HG02870 (cell line): ENCODE results near the gene TPCN1.

Experiments
- ATAC-seq: cut with Tn5 transposase; IDR thresholded peaks from one replicate; pipeline ENCODE4 v1.9.1; 2021; ENCODE audit warnings: mild to moderate bottlenecking, moderate library complexity; ENCODE audit not compliant: unreplicated experiment

Gene TPCN1

DNA sequence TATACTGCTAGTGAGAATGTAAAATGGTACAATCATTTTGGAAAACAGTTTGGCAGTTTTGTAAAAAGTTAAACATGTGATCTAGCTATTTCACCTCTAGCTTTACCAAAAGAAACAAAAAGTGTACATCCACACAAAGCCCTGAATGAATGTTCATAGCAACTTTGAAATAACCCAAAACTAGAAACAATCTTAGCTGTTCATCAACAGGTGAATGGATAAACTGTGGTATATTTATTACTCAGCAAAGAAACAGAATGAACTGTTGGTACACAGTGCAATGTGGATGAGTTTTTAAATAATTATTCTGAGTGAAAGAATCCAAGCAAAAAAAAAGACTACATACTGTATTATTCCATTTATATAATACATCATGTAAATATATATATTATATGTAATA is 36.3 kb downstream of the TPCN1 start:
- no peak for ATAC-seq

DNA sequence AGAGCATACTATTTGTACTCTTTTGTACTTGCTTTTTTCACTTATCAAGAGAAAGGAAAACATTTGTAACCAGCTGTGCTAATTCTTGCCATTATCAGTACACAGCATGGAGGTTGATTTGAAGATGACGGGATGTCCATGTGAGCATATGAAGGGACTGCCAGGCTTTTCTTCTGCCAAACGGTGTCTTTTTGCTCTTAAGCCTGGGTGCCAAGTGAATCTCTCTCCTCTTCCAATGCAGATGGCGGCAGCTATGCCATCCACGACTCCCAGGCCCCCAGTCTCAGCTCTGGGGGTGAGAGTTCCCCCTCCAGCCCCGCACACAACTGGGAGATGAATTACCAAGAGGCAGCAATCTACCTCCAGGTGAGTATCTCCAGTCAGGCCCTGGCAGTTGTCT is 38.9 kb downstream of the TPCN1 start:
- ATAC-seq = no peak

DNA sequence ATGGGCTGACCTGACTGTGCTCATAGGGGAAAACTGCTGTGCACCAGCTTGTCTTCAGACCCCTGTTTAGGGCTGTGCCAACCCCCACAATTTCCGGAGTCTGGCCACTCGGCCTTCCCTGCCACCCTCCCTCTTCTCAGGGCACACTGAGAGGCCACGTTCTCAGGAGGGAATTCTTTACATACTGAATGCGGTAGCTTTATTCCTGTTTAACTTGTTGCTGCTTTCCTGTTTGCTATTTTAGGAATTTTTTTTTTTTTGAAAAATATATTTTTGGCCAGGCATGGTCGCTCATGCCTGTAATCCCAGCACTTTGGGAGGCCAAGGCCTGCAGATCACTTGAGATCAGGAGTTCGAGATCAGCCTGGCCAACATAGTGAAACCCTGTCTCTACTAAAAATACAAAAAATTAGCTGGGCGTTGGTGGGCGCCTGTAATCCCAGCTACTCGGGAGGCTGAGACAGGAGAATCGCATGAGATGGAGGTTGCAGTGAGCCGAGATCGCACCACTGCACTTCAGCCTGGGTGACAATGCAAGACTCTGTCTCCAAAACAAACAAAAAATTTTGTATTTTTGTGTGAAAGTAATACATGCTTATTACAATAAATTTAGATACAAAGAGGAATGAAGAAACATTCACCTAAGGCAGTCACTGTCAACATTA is 39.5 kb downstream of the TPCN1 start:
- no peak for ATAC-seq

DNA sequence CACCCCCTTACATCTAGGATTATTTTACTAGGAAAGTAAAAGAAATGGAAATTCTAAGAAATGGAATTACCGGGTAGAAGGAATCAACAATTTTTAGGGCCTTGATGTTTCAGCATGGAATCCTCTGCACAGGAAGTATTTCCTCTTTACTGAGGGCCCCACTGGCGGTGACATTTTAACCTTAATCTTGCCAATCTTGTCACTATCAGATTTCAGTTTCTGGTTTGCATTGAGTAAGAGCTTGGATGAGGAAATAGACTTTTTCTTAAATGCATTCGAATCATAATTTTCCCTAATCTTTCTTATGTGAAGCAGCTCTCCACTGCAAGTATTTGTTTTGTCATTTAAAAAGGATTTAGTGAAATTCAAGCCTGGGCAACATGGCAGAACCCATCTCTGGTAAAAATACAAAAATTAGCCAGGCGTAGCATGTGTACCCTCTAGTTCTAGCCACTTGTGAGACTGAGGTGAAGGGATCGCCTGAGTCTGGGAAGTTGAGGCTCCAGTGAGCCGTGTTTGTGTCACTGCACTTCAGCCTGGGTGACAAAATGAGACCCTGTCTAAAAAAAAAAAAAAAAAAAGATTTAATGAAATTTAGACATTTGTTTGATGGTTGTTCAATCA is 40.7 kb downstream of the TPCN1 start:
- ATAC-seq = no peak

GRCh38 chr12:113262710-113263109 is 41.4 kb downstream of the TPCN1 start:
- ATAC-seq = no peak

DNA sequence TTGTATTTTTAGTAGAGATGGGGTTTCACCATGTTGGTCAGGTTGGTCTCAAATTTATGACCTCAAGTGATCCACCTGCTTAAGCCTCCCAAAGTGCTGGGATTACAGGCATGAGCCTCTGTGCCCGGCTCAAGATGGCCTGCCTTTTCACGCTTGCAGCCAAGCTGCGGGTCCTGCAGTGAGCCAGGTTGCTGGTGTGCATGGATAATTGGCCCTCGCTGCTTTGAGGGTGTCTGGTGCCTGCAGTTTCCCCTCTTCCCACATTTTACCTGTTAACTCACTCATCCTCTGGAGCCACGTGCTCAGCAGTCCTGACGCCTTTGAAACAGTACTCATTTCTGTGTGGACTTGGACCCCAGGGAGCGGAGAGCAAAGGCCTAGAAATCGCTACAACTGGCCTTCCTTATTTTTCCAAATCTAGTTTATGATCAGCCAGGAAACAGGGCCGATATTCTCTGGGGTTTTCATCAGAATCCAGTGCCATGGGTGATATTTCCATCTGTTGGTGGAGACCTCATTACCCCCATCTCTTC is 42.2 kb downstream of the TPCN1 start:
- no peak for ATAC-seq

DNA sequence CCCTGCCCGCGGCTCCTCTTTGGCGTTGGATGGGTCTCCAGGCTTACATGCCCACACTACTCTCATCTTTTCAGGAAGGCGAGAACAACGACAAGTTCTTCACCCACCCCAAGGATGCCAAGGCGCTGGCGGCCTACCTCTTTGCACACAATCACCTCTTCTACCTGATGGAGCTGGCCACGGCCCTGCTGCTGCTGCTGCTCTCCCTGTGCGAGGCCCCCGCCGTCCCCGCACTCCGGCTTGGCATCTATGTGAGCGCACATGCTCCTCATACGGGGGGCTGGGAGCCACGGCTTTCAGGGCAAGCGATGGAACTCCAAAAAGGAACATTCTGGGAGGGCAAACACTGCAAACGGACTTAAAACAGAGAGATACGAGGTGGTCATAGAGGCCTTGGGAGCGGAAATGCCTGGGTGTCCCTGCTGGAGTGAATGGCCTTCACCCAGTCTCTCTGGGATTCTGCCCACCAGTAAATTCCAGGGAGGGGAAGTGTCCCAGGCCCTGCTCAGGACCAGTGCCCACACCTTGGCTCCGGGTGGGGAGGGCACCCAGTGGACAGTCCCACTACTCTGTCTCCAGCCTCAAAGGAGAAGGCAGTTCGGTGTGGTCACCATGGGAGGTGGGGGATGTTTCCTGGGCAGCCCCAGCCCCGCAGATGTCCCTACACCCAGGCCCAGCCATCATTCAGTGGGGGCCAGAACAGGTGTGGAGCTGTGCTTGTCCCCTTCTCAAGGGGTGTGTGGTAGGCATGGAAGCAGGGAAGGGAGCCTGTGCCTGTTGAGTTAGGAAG is 45.0 kb downstream of the TPCN1 start:
- no peak for ATAC-seq

- ATAC-seq = no peak
Observed at GRCh38 chr12:113267621-113268020, 46.4 kb downstream of the TPCN1 start.

DNA sequence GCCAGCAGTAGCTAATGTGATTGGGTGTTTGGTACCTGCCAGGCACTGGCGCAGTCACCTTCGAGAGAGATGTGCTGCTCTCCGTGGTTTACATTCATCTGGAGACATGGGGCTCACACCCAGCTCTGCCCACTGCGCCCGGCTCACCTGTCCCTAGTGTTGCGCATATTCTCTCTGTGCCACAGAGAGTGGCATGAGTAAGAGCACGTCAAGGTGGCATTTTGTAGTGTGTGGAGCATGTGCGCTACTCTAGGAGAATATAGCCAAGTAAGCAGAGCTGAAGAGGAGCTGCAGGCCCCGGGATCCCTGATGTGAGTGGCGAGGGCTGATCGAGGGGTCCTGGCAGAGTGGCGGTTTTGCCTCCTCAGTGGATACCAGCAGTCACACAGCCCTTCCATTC is 46.9 kb downstream of the TPCN1 start:
- no peak for ATAC-seq

GRCh38 chr12:113268621-113269020 is 47.4 kb downstream of the TPCN1 start:
- no peak for ATAC-seq

DNA sequence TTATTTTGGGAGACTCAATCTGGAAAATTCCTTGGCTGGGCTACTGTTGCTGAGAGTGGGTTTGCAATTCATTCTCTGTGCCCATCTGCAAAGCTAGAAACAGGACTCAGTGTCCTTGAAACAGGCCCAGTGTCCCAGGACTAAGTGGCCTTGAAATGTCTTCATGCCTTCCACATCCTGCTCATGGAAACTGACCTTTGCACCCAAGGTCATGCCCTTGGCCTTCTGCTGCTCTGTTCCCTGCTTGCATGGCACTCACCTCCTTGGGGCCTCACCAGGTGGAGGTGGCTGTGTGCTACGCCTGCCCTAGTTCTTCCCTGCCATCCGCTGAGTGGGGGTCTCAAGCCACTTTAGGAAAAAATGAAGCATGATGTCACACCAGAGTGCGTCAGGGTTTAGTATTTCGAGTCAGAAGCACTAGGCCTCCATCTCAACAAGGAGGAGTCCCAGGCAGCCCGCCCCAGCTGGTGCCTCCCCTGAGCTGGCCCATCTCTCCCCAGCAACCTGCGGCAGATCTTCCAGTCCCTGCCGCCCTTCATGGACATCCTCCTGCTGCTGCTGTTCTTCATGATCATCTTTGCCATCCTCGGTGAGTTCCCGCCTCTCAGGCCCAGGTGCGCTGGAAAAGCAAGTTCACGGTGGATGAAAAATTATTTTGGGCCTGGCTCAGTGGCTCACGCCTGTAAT is 48.1 kb downstream of the TPCN1 start:
- no peak for ATAC-seq

- ATAC-seq = no peak
Observed at GRCh38 chr12:113270709-113271009, 49.4 kb downstream of the TPCN1 start.

GRCh38 chr12:113271466-113271852 is 50.2 kb downstream of the TPCN1 start:
- no peak for ATAC-seq

- no peak for ATAC-seq
Observed at GRCh38 chr12:113271853-113272561, 50.7 kb downstream of the TPCN1 start.

DNA sequence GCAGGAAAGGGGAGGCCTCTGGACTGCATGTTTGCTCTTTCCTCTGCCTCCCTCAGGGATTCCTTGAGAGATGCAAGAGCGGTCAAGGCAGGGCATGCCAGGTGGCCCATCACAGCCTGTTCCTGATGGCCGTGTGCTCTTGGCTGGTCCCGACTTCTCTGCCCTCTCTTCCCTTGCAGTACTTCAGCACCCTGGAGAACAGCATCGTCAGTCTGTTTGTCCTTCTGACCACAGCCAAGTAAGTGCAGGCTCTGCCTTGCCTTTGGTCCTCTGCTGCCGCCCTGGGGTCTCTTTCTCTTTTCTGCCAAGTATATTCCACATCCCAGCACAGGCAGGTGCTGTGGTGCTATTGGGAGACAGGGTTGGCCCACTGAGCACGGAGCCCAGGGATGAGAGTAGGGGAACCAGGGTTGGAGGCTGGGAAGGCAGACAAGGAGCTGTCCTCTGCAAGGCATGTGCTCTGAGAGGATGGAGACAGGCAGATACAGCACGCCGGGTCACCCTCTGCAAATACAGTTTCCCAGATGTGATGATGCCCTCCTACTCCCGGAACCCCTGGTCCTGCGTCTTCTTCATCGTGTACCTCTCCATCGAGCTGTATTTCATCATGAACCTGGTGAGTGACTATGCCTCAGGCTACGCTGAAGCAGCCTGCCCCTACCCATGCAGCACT is 51.9 kb downstream of the TPCN1 start:
- ATAC-seq = no peak

DNA sequence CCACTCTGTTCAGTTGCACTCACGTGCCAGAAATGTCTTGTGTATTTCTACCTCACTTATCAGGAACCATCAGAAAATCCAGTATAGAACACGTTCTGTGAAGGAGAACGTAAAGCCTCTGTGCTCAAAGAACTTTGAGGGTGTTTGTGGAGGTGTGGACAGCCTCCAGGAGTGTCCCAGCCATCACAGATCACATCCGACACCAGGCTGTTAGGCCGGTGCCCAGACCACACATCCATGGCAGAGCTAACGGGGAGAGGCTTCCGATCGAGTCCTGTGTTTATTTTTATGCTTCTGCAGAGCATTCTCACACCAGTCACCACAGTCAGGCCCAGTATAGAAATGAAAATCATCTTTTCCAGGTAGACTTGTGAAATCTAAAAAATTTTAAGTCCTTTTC is 53.6 kb downstream of the TPCN1 start:
- no peak for ATAC-seq

DNA sequence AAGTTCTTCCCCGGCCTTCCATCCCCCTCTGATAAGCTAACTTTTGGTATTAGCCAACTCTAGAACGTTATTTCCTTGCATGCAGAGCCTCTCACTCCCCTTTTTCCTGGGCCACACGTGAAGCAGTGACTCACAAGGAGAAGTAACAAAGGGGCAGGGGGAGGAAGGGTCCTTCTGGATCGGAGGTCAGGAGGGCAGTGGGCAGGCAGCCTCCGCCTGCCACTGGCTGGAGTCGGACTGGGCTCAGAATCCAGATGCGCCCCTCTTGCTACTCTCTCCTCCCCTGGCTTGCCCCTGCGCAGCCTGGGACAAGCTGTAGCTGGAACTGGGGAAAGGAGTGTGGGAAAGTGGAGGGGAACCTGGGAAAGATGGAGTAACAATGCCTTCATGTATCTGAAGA is 55.0 kb downstream of the TPCN1 start:
- ATAC-seq = no peak

DNA sequence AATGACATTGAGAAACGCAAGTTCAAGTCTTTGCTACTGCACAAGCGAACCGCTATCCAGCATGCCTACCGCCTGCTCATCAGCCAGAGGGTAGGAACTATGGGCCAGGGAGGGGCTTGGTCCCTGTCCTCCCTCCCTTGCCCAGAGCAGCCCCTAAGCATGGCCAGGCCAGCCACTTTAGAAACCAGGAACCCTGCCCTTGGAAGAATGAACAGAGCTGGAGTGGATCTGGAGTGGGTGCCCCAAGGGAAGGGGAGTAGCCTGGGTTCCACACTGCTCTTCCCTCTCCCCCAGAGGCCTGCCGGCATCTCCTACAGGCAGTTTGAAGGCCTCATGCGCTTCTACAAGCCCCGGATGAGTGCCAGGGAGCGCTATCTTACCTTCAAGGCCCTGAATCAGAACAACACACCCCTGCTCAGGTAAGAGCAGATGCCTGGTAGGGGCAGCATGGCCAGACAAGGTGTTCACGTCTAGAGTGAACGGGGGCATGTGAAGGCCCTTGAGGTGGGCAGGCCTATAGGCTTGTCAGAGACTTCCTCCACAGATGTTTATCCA is 55.8 kb downstream of the TPCN1 start:
- no peak for ATAC-seq

GRCh38 chr12:113277511-113277910 is 56.2 kb downstream of the TPCN1 start:
- ATAC-seq = no peak

GRCh38 chr12:113278141-113278540 is 56.9 kb downstream of the TPCN1 start:
- no peak for ATAC-seq
